GM21381 (cell line): Measurements from ENCODE around the gene NPAS2.

Experiments
- ATAC-seq: cut with Tn5 transposase; IDR thresholded peaks from one replicate; pipeline ENCODE4 v1.9.1; 2021; ENCODE audit warnings: mild to moderate bottlenecking, moderate library complexity; ENCODE audit not compliant: unreplicated experiment

The NPAS2 gene

GRCh38 chr2:100938031-100939026 lies 118.4 kb downstream of the NPAS2 start:
- ATAC-seq: no peak

DNA sequence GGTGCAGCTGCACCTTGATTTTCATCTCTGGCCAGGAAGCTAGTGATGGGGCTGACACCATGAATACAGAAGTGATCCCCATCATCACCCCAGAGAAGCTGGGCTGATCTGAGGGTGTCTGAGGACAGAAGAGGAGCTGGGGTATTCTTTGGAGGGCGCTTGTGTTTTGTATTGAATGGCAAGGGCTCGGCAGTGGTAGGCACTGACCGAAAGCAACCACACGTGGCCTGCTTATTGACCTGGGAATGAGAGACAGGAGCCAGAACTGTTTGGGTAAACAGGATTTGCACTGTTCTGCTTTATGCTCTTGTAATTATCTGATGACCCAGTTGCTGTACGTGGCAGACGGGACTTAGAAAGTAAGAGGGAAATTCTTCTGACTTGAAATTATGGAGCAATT lies 119.5 kb downstream of the NPAS2 start:
- no peak for ATAC-seq

DNA sequence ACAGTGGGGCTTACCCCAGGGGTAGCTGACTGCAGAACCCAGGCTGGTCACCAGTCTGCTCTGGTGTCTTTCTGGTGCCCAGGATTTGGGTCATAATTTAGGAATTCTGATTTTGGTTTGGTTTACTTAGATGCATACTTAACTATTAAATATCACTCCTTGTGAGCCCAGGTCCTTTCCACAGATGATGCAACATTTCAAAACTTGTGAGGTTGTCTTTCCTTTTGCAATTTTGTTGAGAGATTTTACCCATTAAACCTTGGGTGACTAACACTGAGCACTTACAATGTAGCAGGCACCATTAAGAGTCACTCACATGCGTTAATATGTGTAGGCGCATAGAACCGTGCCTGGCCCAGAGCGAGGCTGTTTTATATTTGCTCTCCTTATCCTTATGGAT lies 120.3 kb downstream of the NPAS2 start:
- ATAC-seq: no peak

DNA sequence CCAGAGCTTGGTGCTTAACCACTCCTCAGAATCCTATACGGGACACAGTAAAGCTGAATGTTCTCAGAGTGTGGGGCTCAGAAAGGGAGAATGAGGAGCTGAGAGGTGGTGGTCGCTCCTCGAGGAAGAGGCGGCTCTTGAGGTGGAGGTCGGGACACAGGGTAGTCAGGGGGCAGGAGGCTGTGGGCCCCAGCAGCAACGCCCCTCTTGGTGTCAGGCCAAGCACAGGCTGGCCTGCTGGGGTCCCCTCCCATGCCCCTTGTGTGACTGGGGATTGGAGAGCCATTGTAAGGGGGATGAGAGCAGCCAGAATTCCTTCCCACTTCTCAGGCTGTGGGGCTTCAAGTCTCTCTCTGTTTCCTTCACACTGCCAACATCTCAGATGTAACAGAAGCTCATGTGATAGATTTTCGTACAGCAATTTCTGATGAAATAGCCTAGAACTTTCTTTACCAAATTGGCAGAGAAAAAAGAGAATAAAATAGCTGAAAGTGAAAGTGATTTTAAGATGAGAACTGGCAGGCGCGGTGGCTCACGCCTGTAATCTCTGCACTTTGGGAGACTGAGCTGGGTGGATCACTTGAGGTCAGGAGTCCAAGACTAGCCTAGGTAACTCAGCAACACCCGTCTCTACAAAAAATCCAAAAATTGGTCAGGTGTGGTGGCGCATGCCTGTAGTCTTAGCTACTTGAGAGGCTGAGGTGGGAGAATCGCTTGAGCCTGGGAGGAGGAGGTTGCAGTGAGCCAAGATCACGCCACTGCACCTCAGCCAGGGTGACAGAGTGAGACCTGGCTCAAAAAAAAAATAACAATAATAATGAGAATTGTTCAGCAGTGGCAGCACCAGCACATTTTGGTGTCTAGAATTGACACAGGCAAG lies 121.1 kb downstream of the NPAS2 start:
- ATAC-seq: no peak

DNA sequence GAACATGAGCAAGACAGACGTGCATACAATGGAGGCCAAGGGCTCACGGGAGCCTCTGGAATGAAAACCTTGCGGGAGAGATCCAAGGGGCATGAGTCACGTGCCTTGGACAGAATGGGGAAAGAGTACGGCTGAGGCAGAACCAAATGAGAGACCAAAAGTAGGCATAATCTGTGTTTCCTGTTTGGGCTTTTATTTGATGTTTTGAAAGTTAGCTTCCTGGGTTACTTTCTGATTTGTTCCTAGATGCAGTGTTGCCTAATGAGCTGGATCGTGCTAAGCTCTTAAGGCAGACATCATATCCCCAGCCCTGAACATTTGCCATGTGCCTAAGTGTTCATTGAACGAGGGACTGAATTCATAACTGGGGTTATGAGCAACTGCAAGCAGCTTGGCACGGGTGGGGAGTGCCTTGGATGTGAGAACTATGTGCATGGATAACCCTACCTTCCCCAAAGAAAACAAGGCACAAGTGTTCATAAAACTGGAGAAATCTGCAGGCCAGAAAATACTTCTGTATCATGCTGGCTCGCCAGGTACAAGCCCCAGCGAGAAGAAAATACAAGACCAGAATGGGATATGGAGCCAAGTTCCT lies 121.8 kb downstream of the NPAS2 start:
- ATAC-seq: no peak

DNA sequence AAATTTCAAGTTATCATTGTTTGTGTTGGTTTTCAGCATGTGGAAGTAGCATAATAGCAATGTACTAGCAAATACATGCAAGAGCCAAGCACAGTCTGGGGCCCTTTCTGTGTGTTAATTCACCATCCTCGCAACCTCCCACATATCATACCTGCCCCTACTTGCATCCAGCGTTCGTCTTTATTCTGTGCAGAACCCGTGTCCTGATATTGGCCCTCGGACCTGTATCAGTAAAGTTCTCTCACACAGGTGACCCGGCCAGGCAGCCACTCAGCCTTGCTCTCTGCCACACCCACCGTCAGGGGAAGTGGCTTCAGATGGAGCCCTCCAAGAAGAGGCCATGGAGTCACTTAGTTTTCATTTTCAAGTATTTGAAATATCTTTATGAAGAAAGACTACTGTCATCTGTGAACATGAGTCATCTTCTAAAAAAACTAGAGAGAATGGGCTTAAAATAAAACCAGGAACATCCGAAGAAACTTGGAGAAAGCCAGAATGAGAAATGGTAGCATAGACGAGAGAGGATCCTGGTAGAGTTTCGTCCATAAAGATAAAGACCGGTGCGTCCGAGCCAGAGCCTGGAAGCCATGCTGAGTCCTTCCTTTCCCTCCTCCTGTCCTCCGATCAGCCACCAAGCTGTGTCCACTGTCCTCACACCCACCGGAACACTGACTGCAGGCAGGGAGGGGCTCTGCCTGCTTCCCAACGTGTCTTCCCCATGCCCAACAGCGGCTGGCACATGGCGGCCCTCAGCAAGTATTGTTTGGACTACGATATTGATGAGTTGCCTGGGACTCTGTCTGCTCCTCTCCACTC lies 124.9 kb downstream of the NPAS2 start:
- no peak for ATAC-seq

GRCh38 chr2:100945433-100945740 lies 125.4 kb downstream of the NPAS2 start:
- ATAC-seq: no peak

DNA sequence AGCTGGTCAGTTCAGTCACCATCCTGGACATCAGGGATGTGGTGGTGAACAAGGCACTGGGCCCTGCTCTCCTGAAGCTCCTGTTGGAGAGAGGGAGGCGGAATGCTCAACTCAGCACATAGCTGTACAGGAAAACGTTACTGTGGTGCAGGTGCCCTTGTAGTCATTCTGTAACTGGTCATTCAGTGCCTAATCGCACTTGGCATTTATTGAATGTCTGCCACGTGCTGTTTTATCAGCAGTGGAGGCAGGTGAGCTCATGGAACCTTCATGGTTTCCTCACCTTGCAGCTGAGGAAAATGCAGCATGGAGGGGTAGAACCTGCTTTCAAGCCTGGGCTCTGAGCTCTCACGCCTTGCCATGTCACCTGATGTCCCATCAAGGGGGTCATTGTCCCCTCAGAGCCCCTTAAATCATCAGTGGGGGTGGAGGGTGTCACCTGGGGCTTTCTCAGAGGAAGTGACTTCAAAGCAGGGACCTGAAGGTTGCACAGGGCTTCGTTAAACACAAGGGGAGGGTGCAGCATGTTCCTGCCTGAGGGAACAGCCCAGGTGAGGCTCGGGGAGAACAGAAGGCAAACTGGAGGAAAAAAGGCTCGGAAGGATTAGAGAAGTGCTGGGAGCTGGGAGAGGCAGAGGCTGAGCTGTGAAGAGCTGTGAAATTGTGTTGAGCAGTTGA lies 126.1 kb downstream of the NPAS2 start:
- ATAC-seq: no peak

DNA sequence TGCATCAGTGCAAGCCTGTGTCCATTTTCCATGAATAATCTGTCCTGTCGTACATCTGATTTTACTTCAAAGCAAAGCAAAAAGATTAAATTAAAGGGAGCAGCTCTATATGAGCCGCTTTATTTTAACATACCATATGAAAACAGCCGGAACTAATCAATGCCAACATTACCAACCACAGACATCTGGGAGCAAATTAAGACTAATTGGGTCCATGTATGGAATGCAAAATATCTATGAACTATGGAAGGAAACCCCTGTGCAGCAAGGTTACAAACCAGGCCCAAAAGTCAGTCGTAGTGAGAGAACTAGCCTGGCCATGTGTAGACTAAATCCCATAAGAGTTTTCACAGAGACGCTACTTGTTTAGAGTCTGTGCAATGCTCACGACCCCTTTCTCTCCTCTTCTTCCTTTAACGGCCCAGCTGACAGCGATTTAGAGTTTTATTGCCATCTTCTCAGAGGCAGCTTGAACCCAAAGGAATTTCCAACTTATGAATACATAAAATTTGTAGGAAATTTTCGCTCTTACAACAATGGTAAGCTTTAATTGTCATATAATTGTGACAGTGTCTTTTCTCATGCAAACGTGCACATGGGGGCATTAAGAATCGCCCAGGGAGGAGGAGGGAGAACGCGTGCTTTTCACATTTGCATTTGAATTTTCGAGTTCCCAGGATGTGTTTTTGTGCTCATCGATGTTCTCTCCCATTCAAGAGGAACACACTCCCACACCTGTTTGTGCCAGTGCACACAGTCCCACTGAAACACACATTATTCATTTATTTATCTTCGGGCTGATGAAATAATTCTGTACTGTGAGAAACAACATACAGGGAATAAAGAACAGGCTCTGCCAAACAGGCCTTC lies 129.2 kb downstream of the NPAS2 start:
- no peak for ATAC-seq

GRCh38 chr2:100952512-100952911 lies 132.6 kb downstream of the NPAS2 start:
- no peak for ATAC-seq

DNA sequence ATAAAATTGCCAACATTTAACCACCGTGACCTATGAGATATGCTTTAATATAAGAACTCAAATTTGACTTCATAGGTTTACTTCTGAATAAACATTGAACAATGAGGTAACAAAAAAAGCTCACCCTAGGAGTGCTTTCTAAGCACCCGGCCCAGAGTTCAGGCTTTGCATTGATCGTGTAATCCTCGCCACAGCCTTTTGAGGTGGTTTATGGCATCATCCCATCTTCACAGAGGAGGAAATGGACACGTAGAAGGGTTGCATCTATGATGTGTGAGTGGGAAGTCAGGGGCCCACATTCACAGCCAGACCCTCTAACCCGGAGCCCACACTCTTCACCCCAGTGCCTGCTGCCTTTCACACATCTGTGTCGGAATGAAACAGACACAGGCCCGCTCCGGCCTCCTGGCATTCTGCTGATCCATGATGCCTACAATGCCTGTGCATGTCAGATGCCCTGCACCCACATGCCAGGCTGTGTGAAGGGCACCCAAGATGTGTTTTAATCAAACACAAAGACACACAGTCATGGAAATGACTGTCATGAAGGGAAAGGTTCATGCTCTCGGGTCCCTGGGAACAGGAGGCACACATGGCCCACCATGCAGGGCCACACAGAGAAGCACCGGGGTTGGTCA lies 133.6 kb downstream of the NPAS2 start:
- no peak for ATAC-seq

GRCh38 chr2:100954044-100954420 lies 134.1 kb downstream of the NPAS2 start:
- no peak for ATAC-seq

GRCh38 chr2:100955226-100955625 lies 135.3 kb downstream of the NPAS2 start:
- ATAC-seq: no peak

DNA sequence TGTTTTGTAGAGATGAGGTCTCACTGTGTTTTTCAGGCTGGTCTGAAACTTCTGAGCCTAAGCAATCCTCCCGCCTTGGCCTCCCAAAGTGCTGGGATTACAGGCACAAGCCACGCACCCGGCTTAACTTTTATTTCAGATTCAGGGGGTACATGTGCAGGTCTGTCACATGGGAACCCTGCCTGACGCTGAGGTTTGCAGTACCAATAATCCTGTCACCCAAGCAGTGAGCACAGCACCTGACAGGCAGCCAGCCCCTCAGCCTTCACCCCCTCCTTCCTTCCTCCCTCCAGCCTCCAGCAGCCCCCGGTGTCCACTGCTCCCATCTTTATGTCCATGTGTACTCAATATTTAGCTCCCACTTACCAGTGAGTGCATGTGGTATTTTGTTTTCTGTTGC lies 136.1 kb downstream of the NPAS2 start:
- no peak for ATAC-seq

DNA sequence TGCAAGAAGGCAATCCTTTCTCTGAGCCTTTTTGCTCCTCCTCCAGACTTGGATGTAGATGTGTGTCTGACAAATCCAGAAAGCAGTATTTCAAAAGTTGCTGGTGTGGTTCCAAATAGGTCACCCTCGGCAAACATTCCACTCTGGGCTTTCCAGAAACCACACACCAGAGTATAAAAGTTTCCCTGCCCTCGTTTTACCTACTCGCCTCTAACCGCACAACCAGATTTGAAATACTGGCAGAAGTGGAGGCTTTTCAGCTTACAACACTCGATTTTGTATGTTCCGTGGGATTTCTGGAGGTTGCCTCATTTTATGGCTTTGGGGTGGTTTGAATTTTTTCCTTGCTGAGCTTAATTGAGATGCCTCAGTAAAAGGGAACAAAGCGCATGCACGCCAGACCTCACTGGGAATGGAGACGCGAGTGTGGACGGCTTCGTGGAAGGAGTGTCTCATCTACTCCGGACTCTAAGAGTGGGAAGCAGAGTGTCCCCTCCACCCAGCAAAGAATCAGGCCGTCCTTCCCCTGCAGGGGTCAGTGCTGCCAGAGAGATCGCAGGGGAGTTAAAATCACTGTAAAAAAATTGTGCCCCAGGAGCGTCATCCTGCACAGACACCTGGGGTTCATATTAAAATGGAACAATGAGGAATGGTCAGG lies 138.2 kb downstream of the NPAS2 start:
- no peak for ATAC-seq

DNA sequence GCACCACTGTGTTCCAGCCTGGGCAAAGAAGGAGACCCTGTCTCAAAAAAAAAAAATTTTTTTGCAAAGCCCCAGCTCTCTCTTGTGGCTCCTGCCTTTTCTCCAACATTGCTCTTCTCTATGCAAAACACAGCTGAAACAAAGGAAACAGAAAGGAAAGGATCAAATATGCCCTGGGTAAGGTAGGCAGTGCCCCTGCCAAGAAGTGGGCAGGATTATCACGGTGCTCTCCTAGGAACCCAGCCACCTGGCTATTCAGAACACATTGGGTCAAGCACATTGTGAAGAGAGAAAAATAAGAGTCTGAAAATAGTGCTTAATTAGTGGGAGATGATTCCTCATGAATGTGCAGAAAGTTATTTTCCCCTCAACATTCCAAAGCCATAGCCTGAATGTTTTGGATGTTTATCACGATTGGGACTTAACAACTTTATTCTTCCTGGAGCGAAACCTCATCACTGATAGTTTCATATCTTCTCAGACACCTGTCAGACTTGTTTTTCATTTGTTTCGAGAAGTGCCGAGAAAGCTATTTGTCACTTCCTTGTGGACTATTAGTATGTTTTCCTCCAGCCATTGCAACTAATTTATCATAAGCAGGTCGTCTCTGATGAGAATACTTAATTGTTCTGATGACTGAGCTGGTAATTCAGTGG lies 139.4 kb downstream of the NPAS2 start:
- ATAC-seq: no peak

GRCh38 chr2:100960688-100961087 lies 140.7 kb downstream of the NPAS2 start:
- ATAC-seq: no peak
